Measurements from ENCODE around the gene AGAP2.

DNA sequence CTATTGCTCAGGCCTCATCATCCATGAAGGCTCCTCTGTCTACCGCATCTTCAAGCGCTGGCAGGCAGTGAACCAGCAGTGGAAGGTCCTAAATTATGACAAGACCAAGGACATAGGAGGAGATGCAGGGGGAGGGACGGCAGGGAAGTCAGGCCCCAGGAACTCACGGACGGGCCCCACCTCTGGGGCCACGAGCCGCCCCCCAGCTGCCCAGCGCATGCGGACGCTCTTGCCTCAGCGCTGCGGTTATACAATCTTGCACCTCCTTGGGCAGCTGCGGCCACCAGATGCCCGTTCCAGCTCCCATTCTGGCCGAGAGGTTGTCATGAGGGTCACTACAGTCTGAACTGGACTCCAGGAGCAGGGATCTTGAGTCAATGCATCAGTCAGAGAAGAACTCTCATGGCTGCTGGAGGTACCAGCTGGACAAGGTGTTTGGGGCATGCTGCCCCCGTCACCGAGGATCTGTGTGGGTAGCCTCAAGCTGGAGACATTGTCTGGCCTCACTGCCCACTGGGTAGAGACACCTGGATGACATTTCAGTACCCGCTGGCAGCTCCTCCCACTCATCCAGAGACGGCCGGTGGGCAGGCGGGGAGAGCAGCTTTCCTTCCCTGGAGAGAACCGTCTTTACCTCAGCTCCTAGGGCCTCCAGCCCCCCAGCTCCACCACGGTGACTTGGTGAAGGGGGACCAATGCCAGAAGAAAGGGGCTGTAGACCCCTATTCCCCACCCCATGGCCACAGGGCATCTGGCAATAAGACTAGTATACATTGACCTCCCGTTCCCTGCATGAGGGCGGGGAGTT is 20.2 kb upstream of the AGAP2 start:
- TF ChIP-seq POLR2A (IDR thresholded peaks at IDR 0.05) = no peak
- TF ChIP-seq, protein P1, sequence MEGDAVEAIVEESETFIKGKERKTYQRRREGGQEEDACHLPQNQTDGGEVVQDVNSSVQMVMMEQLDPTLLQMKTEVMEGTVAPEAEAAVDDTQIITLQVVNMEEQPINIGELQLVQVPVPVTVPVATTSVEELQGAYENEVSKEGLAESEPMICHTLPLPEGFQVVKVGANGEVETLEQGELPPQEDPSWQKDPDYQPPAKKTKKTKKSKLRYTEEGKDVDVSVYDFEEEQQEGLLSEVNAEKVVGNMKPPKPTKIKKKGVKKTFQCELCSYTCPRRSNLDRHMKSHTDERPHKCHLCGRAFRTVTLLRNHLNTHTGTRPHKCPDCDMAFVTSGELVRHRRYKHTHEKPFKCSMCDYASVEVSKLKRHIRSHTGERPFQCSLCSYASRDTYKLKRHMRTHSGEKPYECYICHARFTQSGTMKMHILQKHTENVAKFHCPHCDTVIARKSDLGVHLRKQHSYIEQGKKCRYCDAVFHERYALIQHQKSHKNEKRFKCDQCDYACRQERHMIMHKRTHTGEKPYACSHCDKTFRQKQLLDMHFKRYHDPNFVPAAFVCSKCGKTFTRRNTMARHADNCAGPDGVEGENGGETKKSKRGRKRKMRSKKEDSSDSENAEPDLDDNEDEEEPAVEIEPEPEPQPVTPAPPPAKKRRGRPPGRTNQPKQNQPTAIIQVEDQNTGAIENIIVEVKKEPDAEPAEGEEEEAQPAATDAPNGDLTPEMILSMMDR (IDR thresholded peaks at IDR 0.05) = no peak
